ENCODE measurements around the gene RHBDF1.

DNA sequence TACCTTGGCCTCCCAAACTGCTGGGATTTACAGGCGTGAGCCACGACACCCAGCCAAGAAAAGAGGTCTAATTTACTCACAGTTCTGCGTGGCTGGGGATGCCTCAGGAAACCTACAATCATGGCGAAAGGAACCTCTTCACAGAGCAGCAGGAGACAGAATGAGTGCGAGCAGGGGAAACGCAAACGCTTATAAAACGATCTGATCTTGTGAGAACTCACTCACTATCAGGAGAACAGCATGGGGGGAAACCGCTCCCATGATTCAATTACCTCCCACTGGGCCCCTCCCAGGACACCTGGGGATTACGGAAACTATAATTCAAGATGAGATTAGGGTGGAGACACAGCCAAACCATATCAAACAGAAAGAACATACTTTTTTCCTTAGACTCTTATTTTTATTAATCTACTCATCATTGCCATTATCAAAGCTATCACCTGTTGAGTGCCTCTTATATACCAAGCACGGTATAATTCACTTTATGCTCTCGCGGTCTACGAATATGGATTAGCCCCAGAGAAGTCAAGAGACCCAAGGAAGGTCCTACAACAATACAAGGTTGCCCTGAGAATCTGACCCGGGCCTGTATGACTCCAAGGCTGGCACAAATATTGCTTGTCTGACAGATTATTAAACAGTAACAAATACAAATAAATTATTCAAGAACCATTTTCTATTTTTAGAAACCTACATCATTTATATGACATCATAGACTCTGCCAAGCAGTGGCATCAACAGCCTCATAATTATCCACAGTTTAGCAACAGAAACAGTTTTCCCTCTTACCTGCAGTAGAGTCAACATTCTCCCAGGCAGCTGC lies 21.5 kb downstream of the RHBDF1 start:
- TF ChIP-seq POLR2A (IDR thresholded peaks at IDR 0.05) (no peak), POLR2AphosphoS5 (IDR thresholded peaks at IDR 0.05; ENCODE audit: insufficient read depth in 1 of 2, low read depth in 1 of 2) (no peak)
- TF ChIP-seq, protein P1, sequence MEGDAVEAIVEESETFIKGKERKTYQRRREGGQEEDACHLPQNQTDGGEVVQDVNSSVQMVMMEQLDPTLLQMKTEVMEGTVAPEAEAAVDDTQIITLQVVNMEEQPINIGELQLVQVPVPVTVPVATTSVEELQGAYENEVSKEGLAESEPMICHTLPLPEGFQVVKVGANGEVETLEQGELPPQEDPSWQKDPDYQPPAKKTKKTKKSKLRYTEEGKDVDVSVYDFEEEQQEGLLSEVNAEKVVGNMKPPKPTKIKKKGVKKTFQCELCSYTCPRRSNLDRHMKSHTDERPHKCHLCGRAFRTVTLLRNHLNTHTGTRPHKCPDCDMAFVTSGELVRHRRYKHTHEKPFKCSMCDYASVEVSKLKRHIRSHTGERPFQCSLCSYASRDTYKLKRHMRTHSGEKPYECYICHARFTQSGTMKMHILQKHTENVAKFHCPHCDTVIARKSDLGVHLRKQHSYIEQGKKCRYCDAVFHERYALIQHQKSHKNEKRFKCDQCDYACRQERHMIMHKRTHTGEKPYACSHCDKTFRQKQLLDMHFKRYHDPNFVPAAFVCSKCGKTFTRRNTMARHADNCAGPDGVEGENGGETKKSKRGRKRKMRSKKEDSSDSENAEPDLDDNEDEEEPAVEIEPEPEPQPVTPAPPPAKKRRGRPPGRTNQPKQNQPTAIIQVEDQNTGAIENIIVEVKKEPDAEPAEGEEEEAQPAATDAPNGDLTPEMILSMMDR (IDR thresholded peaks at IDR 0.05) = no peak
